ENCODE data around the gene RAP1GDS1.
"Not testable (repeated sequence)": the region's sequence is repeated elsewhere in the genome, so short reads cannot be mapped to it uniquely, and the experiment has no call there.

Gene RAP1GDS1

DNA sequence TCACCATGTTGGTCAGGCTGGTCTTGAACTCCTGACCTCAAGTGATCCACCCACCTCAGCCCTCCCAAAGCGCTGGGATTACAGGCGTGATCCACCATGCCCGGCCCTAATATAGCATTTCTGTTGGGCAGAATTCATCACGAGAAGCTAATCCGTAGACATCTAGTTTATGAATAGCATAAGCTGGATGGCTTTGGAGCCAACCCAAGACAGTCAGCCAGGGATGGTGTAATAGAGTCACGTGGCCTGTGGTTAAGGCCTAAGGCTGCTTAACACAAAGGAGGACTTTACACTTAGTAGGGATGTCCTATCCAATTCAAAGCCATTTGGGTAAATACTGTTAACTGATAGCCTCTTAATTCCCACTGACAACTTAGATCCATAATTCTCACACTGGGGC is 173.6 kb downstream of the RAP1GDS1 start:
- DNase-seq (ENCODE audit: low read depth) = no peak

DNA sequence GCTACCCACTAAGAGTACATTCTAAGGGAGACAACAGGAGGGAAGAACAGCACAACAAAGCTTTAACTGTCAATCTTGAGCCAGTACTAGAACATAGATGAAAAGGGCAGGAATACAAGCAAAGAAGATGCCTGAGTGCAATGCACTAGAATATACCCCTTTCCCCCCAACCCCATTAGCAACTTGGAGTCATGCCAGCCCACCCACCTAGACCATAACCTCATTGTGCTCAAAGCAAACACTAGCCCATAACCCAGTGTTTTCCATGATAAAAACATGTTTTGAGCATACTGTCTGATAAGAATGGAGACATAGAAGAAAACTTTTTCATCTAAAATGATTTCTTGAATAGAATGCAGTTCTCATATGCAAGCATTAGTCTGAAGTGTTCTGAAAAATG is 183.2 kb downstream of the RAP1GDS1 start:
- DNase-seq (ENCODE audit: low read depth) = no peak

DNA sequence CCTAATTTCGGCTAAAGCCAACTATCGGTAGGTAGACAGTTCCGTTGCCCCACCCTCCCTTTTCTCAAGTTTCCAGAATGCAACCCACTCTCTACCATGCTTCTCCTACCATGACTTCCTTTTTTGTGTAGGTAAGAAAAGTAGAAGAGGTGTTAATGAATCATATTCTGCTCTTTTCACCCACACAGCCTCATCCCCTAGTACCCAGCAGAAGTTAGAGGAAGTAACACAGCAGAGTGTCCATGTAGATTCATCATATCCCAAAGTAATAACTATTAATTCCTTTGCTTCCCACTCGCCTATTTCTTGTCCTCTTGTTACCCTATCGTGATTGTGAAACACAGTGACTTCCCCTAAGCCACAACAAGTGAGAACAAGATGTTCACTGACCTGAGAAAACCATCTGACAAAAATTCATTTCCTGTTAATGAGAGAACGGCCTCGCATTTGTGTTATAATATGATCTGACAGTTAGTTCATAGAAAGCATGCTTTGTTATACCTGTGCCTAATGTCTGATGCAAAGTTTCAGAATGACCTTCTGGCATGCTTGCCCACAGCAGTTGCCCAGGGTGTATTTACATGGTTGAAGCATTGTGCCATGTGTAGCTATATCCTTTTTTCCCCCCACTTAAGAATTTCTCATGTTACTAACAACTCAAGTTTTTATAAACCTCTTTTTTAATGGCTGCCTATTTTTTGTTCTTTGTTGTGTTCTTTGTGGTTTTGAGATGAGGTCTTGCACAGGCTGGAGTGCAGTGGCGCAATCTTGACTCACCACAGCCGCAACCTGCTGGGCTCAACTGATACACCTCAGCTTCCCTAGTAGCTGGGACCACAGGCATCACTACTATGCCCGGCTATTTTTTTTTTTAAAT is 185.6 kb downstream of the RAP1GDS1 start:
- DNase-seq (ENCODE audit: low read depth) = peak; percentile 31

DNA sequence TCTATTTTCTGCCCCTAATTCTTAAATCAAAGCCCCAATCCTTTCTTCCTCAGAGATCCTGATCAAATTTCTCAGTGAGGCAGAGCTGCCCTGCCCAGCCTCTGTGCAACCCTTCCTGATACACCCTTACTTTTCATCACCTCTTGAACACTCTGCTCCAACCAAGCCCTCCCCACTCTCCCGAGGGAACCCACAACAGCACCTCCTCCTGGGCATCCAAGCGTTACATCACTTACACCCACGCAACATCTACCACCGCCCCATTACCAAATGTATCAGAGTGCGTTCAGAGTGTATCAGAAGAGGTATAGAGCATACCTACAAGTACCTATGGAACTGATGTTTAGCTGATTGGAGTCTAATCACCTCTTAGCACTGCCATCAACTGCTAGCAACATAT is 186.5 kb downstream of the RAP1GDS1 start:
- no peak for DNase-seq (ENCODE audit: low read depth)

DNA sequence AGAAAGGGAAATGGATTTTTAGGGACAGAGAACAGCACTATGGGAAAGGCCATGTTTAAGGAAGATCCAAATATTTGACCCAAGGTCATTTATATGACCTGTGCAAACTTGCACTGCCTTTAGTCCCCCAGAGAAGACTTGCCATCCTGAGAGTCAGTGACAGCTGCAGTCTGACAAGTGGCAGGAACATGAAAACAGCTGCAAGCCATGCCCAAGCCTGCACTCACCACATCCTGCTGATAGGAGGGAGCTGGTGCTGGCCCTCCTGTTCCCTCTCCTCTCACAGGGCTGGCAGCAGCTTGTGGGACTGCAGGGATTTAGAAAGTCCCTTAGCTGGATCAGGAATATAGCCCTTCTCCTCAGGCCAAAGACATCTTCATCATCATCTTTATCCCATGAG is 187.7 kb downstream of the RAP1GDS1 start:
- DNase-seq (ENCODE audit: low read depth) = no peak

DNA sequence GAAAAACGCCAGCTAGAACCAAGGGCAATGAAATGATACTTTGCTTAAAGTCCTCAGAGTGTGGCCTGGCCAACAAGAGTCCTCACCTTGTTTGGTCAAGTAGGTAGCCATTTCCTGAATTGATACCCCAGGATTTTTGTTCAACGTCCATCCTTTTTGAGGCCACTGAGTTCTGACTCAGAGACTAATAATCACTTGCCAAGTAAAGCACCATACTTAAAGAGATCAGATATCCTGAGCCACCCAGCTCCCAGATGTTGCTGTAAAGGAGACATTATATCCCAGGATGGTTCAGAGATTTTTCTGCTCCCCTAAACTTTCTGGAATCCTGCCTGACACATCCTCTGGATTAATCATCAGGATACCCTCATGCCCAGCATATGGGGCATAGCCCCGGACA is 190.9 kb downstream of the RAP1GDS1 start:
- no peak for DNase-seq (ENCODE audit: low read depth)

DNA sequence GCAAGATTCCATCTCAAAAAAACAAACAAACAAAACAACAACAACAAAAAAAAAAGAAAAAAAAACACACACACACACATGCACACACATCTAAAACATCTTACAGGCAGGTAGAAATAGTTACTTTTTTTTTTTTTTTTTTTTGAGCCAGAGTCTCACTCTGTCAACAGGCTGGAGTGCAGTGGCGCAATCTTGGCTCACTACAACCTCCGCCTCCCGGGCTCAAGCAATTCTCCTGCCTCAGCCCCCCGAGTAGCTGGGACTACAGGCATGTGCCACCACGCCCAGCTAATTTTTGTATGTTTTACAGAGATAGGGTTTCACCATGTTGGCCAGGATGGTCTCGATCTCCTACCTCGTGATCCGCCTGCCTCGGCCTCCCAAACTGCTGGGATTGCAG is 196.2 kb downstream of the RAP1GDS1 start:
- not testable (repeated sequence) for DNase-seq (ENCODE audit: low read depth)

DNA sequence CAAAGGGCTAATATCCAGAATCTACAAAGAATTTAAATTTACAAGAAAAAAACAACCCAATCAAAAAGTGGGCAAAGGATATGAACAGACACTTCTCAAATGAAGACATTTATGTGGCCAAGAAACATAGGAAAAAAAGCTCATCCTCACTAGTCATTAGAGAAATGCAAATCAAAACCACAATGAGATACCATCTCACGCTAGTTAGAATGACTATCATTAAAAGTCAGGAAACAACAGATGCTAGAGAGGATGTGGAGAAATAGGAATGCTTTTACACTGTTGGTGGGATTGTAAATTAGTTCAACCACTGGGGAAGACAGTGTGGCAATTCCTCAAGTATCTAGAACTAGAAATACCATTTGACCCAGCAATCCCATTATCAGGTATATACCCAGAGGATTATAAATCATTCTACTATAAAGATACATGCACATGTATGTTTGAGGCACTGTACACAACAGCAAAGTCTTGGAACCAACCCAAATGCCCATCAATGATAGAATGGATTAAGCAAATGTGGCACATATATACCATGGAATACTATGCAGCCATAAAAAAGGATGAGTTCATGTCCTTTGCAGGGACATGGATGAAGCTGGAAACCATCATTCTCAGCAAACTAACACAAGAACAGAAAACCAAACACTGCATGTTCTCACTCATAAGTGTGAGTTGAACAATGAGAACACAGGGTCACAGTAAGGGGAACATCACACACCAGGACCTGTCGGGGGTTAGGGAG is 200.1 kb downstream of the RAP1GDS1 start:
- not testable (repeated sequence) for DNase-seq (ENCODE audit: low read depth)

DNA sequence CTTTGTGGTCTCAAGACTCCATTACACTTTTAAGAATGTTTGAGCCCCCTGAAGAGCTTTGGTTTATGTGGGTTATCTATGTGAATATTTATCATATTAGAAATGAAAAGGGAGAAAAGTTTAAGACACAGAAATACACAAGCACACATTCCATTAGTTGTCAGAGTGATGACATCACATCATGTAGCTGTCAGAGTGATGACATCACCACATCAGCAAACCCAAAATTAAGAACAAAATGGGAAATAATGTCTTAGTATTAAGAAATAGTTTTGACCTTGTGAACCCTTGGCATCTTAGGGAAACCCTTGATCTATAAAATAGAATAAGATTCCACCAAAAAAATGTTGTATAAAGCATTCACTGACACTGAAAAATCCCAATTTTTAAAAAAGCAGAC is 201.3 kb downstream of the RAP1GDS1 start:
- no peak for DNase-seq (ENCODE audit: low read depth)

DNA sequence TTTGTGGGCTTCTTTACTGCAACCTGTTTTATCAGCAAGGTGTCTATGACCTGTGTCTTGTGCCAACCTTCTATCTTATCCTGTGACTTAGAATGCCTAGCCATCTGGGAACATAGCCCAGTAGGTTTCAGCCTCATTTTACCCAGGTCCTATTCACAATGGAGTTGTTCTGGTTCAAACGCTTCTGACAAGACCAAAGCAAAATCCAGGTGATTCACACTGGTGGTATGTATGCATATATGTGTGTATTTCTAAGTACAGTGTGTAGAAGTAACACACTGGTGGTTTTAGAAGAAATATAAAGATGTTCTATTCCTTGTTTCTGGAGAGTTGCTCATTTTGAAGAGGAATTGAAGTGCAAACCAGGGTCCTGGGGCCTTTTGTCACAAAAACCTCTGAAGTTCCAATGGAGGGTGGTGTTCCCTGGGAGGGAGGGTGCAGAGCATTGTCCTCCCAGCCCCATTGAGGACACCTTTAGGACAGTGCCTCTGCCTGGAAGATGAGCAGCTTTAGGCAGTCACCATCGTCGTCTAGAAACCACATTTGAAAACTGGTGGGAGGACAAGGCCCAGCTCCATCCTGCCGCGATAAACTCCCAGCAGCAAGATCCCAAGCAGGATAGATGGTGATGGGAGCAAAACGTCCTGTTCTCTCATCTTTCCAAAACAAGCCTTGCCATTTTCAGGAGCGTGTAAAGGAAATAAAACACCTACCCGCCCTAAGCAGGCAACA is 205.8 kb downstream of the RAP1GDS1 start:
- no peak for DNase-seq (ENCODE audit: low read depth)

DNA sequence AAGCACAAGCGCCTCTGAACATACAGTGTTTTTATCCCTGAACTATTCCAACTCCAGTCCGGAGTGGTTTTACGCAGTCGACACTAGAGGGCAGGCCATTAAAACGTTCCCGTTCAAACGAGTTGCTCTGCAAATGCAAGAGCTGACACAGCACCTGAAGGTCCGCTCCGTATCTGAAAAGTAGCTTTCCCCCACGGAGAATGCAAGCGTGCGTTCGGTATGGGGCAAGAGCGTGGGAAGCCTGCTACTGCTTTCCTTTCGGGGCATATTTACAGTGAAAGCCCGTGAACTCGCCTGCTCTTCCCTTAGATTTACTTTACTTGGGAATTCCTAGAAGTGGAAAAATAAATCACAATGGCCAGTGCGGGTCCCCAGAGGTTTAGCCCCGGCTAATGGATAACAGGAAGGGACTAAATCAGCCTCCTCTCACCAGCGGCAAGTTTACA is 206.5 kb downstream of the RAP1GDS1 start:
- DNase-seq (ENCODE audit: low read depth) = peak; percentile 41

DNA sequence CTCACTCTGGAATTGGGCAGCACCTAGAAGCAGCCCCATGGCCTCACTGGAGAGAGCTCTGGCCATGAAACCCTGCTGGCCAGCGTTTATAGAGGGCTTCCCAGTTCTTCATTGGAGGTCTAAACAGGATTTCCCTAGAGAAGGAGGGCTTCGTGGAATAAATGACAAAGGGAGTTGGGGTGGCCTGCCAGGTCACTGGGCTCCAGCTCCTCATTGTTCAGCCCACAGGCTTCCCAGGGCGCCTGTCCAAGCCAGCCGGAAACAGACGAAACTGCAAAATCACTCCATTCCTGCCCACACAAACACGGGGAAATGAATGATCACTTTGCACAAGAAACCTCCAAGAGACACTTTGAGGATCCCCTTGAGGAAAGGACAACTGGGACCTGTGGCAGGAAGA is 207.5 kb downstream of the RAP1GDS1 start:
- no peak for DNase-seq (ENCODE audit: low read depth)

DNA sequence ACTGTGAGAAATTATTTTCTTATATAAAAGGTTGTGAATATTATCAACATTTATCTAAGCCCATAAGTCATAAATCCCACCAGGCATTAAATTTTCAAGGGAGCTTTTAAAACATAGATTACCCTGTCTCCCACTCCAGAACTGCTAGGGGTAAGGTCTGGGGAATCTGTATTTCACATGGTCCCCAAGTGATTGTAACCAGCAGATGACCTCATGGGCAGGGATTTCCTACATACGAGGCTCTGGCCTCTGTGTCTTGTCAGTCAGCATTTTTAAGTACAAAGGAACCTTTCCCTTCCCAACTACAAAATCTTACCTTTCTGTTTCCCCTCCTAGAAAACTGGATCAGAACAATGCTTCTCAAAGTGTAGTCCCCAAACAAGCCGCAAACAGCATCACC is 208.6 kb downstream of the RAP1GDS1 start:
- DNase-seq (ENCODE audit: low read depth) = no peak

DNA sequence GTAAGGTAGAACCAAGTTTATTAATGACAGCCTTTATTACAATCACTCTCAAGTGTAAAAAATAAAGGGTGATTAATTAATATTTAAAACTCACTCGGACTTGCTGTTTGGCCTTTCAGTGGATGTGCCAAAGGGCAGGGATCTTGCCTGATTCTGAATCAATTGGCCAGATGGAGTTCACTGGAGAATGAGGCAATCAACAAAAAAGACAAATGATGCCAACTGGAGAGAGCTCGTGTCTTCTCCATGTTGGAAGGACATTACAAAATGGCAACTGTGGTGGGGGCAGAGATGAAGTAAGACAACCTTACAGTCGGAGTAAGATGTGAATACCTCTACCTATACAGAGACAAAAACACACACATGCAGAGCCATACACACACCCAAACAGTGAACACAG is 209.2 kb downstream of the RAP1GDS1 start:
- no peak for DNase-seq (ENCODE audit: low read depth)

DNA sequence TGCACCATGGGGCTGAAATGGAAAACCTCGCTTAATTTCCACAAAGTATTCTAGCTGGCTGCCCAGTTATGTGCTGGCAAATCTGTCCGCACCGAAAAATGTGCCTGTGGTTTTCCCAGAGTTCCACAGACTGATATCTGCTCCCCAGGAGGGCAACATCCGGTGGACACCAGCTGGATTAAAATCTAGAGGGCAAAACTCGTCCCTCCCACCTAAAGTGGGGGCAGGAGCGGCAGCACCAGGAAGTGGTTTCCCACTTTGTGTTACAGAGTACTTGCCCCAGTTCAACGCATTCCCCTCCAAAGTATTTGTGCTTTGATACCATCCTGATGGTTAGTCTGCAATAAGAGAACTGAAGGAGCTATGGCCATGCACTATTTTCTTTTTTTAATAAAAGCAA is 209.6 kb downstream of the RAP1GDS1 start:
- no peak for DNase-seq (ENCODE audit: low read depth)

DNA sequence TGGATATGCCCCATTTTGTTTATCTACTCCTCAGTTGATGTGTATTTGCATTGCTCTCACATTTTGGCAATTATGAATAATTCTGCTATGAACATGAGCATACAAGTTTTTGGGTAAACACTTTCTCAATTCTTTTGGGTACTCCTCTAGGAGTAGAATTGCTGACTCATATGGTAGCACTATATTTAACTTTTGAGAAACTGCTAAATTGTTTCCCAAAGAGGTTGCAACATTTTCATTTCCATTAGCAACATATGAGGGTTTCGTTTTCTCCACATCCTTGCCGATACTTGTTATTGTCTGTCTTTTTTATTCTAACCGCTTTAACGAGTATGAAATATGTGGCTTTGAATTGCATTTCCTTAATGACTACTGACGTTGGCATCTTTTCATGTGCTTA is 211.9 kb downstream of the RAP1GDS1 start:
- DNase-seq (ENCODE audit: low read depth) = no peak

DNA sequence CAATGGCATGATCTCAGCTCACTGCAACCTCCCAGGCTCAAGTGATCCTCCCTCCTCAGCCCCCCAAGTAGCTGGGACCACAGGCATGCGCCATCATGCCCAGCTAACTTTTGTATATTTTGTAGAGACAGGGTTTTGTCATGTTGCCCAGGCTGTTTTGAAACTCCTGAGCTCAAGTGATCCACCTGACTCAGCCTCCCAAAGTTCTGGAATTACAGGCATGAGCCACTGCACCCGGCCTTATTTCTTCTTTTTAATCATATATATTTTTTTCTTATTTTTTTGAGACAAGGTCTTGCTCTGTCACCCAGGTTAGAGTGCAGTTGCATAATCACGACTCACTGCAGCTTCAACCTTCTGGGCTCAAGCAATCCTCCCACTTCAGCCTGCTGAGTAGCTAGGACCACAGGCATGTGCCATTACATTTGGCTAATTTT is 213.2 kb downstream of the RAP1GDS1 start:
- no peak for DNase-seq (ENCODE audit: low read depth)

DNA sequence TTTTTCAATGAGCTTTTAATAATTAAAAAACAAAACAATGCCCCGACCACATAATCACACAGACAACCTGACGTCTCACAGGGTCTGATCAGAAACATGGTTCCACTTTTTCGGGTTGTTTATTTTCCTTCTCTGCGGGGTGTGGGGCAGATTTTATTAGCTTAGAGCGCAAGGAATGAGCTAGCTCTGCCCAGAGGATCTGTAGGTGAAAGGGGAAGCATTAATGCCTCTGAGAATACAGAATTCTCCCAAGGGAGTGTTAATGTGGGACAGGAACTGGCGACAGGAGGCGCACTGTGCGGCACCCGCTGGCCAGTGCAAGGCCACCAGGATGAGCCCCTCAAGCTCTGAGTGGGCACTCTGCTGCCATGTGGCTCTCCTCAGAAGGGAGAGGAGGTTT is 215.7 kb downstream of the RAP1GDS1 start:
- no peak for DNase-seq (ENCODE audit: low read depth)

DNA sequence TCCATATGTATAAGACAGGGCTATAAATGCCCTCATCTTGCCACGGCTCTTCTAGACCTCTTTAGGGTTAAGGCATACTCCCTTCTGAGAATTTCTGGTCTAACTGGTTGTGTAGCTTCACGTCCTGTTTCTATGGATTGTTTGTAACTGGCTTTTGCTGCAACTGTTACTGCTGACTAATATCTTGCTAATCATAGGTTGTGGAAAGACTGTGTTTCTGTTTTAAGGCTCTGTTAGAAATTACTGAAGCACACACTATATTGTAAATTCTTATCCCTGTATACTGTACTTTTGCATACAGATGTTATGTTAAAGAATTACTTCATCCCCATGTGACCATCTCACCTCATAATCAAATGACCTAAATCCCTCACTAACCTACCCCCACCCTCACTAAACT is 218.4 kb downstream of the RAP1GDS1 start:
- not testable (repeated sequence) for DNase-seq (ENCODE audit: low read depth)

DNA sequence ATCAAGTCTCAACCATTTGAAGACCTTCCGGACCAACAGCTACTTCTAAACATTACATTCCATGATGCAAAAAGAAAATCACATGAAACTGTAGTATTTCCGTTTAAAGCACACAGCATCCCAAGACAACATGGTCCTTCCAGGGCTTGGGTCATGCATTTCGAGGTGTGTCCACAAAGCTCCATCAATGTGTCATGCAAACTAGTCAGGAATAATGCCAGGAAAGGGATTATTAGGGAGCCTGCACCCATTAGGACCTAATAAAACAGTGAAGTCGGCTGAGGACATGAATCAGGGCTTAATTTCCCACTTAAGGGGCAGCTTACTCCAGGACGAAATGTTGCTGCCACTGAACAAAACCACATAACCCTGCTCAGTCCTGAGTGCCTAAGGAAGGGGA is 219.4 kb downstream of the RAP1GDS1 start:
- no peak for DNase-seq (ENCODE audit: low read depth)

DNA sequence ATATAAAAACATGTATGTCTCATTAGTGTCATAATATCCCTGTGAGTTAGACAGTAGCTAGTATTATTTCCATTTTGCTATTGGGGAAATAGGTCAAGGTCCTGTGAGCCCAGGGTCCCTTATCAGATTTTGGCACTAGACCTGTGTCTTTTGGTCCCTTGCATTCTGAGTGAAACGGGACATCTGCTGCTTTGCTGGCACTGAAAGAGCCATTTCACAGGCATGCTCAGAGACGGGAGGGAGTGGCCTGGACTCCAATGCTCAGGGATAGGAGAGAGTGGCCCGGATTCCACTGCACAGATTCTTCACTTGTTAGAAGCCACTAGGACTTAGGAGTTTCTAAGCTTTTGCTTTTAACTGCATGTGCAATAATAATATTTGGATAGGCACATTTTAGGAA is 220.0 kb downstream of the RAP1GDS1 start:
- DNase-seq (ENCODE audit: low read depth) = no peak

DNA sequence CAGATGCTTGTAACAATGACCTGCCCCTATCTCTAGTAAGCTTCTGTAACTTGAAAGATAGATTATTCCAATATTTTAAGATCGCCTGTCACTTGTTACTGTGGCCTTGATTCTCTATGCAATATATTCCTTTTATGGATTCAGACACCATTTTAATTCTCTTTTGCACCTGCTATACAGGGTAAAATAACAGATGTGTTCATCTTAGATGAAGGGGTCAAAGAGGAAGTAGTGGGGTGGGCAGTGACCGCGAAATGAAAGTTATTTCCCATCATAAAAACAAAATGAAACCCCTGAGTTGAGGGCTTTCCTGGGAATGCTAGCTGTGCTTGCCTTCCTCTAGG is 221.3 kb downstream of the RAP1GDS1 start:
- DNase-seq (ENCODE audit: low read depth) = no peak
